Esophagus muscularis mucosa (tissue), 4 donors: Measurements from ENCODE around the gene PPM1B. TPM values are rescaled to one million over a fixed set of nuclear protein-coding genes. Genes with fewer than 3 reads are reported as not detected.
"Not testable (repeated sequence)": the region's sequence is repeated elsewhere in the genome, so short reads cannot be mapped to it uniquely, and the experiment has no call there.

Experiments used
- DNase-seq: peaks from one replicate; pipeline ENCODE4 v3.0.0-alpha.2; 2017; ENCODE audit errors: extremely low spot score
- H3K27ac ChIP-seq, 4 donors: fragments of 200-600 bp; sonication (generic); replicated peaks in 1 of 4; 1 replicate in 3 of 4; 2 replicates in 1 of 4; pipeline ENCODE4 v1.5.1; 2016 to 2019; ENCODE audit warnings: mild to moderate bottlenecking in 1 of 4
- H3K27me3 ChIP-seq, 4 donors: fragments of 200-600 bp; sonication (generic); one replicate each; pipeline versions ENCODE4 v1.5.1 to v1.6.0; 2016 to 2019
- H3K36me3 ChIP-seq, 4 donors: fragments of 200-600 bp; sonication (generic); one replicate each; pipeline ENCODE4 v1.5.1; 2016 to 2019
- H3K4me1 ChIP-seq, 4 donors: fragments of 200-600 bp; sonication (generic); one replicate each; pipeline ENCODE4 v1.5.1; 2016 to 2019
- H3K4me3 ChIP-seq, 4 donors: fragments of 200-600 bp; sonication (generic); 1 replicate in 2 of 4; 2 replicates in 2 of 4; pipeline ENCODE4 v1.5.1; 2016 to 2019; ENCODE audit warnings: mild to moderate bottlenecking in 4 of 4, moderate library complexity in 1 of 4
- H3K9me3 ChIP-seq, 4 donors: fragments of 200-600 bp; sonication (generic); 1 replicate in 3 of 4; 2 replicates in 1 of 4; pipeline ENCODE4 v1.5.1; 2016 to 2019
- CTCF ChIP-seq, 3 experiments: fragments of 200-600 bp in 2 of 3; fragments of 450-650 bp in 1 of 3; sonication (generic) in 2 of 3; IDR thresholded peaks; one replicate each; pipeline ENCODE4 v1.5.1; 2017 to 2019; ENCODE audit warnings: antibody characterized with exemption in 3 of 3, mild to moderate bottlenecking in 2 of 3, moderate library complexity in 1 of 3
- EP300 ChIP-seq: sonication (generic); formaldehyde crosslinking; IDR thresholded peaks from one replicate; pipeline ENCODE4 v1.6.1; 2017; ENCODE audit warnings: antibody characterized with exemption
- POLR2A ChIP-seq: fragments of 450-650 bp; IDR thresholded peaks from one replicate; pipeline ENCODE4 v1.6.1; 2017; ENCODE audit warnings: antibody characterized with exemption, moderate library complexity, mild to moderate bottlenecking, low read depth
- POLR2AphosphoS5 ChIP-seq, 2 donors: sonication (generic); formaldehyde crosslinking; IDR thresholded peaks; one replicate each; pipeline ENCODE4 v1.6.1; 2017; ENCODE audit warnings: antibody characterized with exemption in 2 of 2
- WGBS: methylation state at CpG from one replicate; pipeline ENCODE4 v1.1.5; 2018; 5-methylcytosine and 5-hydroxymethylcytosine counted together
- intact Hi-C: fragments of 100-400 bp; cut with DNase I; formaldehyde crosslinking; loops from one replicate; pipeline ENCODE4 v1.15.1; 2023
- total RNA-seq, 4 donors: library from RNA; depleted of rRNA; stranded (reverse); fragments of >200 nt; gene quantifications; one replicate each; pipeline versions ENCODE4 v1.1.0 to v1.2.1, GENCODE V29; 2016

The PPM1B gene
- total RNA-seq, 4 donors from 2014 or later = 61.4 to 92.7 (median 75.8) TPM

- Histone ChIP-seq H3K4me1 (peaks cover 21 to 63% (median 55%) of the 10 kb centered on the region in 4 donors), H3K4me3 (peak overlapping the region; percentile 75 to 97 (median 94)), H3K27ac (peak overlapping the region; percentile 93 to 99 (median 99))
- DNase-seq, H3K9me3 ChIP-seq, intact Hi-C loops, H3K27me3 ChIP-seq, H3K36me3 ChIP-seq: not testable (repeated sequence)
- TF ChIP-seq POLR2AphosphoS5 (IDR thresholded peaks at IDR 0.05) = peak in 1 of 2 donors; percentile 15
- 76% methylated on average over 8 of the region's 8 CpGs for WGBS
Observed at GRCh38 chr2:44171442-44171841, 2.8 kb downstream of the PPM1B start.

- intact Hi-C loops = no loop called here
- no peaks in the 10 kb centered on the region for H3K9me3 ChIP-seq
- no peaks in the 10 kb centered on the region for H3K36me3 ChIP-seq
- no peaks in the 10 kb centered on the region for H3K27me3 ChIP-seq
- peaks cover 21 to 70% (median 66%) of the 10 kb centered on the region in 4 donors for H3K4me1 ChIP-seq
- no peak for TF ChIP-seq CTCF (IDR thresholded peaks at IDR 0.05)
- no peak for TF ChIP-seq EP300
- TF ChIP-seq POLR2A = no peak
- no peak for TF ChIP-seq POLR2AphosphoS5 (IDR thresholded peaks at IDR 0.05)
- 96% methylated on average over 4 of the region's 4 CpGs for WGBS
- H3K27ac ChIP-seq = peak overlapping the region; percentile 49 to 99 (median 96)
- DNase-seq = no peak
- H3K4me3 ChIP-seq = no peak overlapping the region
Observed at GRCh38 chr2:44172576-44172975, 3.9 kb downstream of the PPM1B start.

GRCh38 chr2:44178950-44179349 is 10.3 kb downstream of the PPM1B start:
- H3K9me3 ChIP-seq = no peaks in the 10 kb centered on the region
- peaks cover 17 to 95% (median 85%) of the 10 kb centered on the region in 4 donors for H3K4me1 ChIP-seq
- intact Hi-C loops = no loop called here
- no peak overlapping the region for H3K4me3 ChIP-seq
- no peak for TF ChIP-seq POLR2A
- no peak for TF ChIP-seq EP300
- TF ChIP-seq POLR2AphosphoS5 (IDR thresholded peaks at IDR 0.05) = no peak
- TF ChIP-seq CTCF (IDR thresholded peaks at IDR 0.05) = no peak
- no peak for DNase-seq
- peaks cover 0 to 10% (median 0%) of the 10 kb centered on the region in 4 donors for H3K36me3 ChIP-seq
- H3K27ac ChIP-seq = no peak overlapping the region
- H3K27me3 ChIP-seq = no peaks in the 10 kb centered on the region

DNA sequence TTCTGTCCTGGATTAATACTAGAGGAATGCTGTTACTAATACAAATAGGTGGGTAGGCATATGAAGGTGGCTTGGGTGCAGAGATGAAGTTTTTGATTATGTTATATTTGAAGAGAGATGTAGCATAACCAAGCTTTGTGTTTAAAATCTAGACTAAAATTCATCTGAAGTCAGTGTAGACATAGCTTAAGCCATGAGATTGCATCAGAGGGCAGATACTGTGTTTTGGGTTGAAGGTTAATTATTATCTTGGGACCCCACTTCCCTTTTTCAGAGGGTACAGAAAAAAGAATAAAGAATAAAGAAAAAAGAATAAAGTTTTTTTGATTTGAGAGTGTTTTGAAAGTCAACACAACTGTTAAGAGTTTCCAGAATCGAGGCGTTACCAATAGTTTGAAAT is 13.0 kb downstream of the PPM1B start:
- no peak overlapping the region for H3K4me3 ChIP-seq
- peaks cover 22 to 92% (median 86%) of the 10 kb centered on the region in 4 donors for H3K4me1 ChIP-seq
- no peaks in the 10 kb centered on the region for H3K9me3 ChIP-seq
- H3K27ac ChIP-seq = no peak overlapping the region
- 78% methylated on average over 2 of the region's 2 CpGs for WGBS
- DNase-seq = no peak
- H3K27me3 ChIP-seq = no peaks in the 10 kb centered on the region
- no peak for TF ChIP-seq POLR2AphosphoS5 (IDR thresholded peaks at IDR 0.05)
- intact Hi-C loops = no loop called here
- H3K36me3 ChIP-seq = peaks cover 0 to 10% (median 0%) of the 10 kb centered on the region in 4 donors

GRCh38 chr2:44184106-44184505 is 15.4 kb downstream of the PPM1B start:
- H3K4me3 ChIP-seq = no peak overlapping the region
- intact Hi-C loops = no loop called here
- H3K36me3 ChIP-seq = peaks cover 0 to 10% (median 0%) of the 10 kb centered on the region in 4 donors
- H3K4me1 ChIP-seq = peaks cover 22 to 87% (median 81%) of the 10 kb centered on the region in 4 donors
- DNase-seq = no peak
- no peaks in the 10 kb centered on the region for H3K27me3 ChIP-seq
- no peak overlapping the region for H3K27ac ChIP-seq
- no peaks in the 10 kb centered on the region for H3K9me3 ChIP-seq
- WGBS = 77% methylated on average over 3 of the region's 3 CpGs
- TF ChIP-seq POLR2AphosphoS5 (IDR thresholded peaks at IDR 0.05) (no peak), EP300 (no peak), CTCF (IDR thresholded peaks at IDR 0.05) (no peak), POLR2A (no peak)

DNA sequence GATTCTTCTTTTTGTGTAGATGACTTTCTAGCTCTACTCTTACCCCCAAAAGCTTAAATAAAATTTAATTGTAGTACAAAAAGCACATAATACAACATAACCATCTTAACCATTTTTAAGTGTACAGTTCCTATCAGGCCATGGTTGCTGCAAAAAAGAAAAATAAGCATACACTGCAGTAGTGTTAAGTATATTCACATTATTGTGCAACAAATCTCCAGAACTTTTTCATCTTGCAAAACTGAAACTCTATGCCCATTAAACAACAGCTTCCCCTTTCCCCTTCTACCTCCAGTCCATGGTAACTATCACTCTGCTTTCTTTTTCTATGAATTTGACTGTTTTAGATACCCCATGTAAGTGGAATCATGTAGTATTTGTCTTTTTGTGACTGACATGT is 18.1 kb downstream of the PPM1B start:
- Histone ChIP-seq H3K9me3 (no peaks in the 10 kb centered on the region), H3K27ac (no peak overlapping the region), H3K27me3 (no peaks in the 10 kb centered on the region), H3K4me3 (no peak overlapping the region), H3K36me3 (no peaks in the 10 kb centered on the region), H3K4me1 (peaks cover 10 to 82% (median 64%) of the 10 kb centered on the region in 4 donors)
- no peak for TF ChIP-seq POLR2A
- no peak for TF ChIP-seq CTCF (IDR thresholded peaks at IDR 0.05)
- TF ChIP-seq EP300 = no peak
- no peak for TF ChIP-seq POLR2AphosphoS5 (IDR thresholded peaks at IDR 0.05)
- intact Hi-C loops = no loop called here
- DNase-seq = no peak
